Uterus (tissue), 2 donors: ENCODE measurements around the gene SLC34A2.

Experiments
- POLR2A ChIP-seq, 2 donors: fragments of 450-650 bp; IDR thresholded peaks; one replicate each; pipeline ENCODE4 v1.6.1; 2016; ENCODE audit warnings: antibody characterized with exemption in 2 of 2, mild to moderate bottlenecking in 1 of 2, moderate library complexity in 1 of 2
- TF ChIP-seq, protein P1 (sequence below), 4 experiments: fragments of 200-600 bp in 2 of 4; fragments of 450-650 bp in 2 of 4; sonication (generic) in 2 of 4; IDR thresholded peaks; one replicate each; pipeline ENCODE4 v1.5.1; 2016 to 2019; ENCODE audit warnings: antibody characterized with exemption in 4 of 4, mild to moderate bottlenecking in 2 of 4, moderate library complexity in 1 of 4

DNA sequence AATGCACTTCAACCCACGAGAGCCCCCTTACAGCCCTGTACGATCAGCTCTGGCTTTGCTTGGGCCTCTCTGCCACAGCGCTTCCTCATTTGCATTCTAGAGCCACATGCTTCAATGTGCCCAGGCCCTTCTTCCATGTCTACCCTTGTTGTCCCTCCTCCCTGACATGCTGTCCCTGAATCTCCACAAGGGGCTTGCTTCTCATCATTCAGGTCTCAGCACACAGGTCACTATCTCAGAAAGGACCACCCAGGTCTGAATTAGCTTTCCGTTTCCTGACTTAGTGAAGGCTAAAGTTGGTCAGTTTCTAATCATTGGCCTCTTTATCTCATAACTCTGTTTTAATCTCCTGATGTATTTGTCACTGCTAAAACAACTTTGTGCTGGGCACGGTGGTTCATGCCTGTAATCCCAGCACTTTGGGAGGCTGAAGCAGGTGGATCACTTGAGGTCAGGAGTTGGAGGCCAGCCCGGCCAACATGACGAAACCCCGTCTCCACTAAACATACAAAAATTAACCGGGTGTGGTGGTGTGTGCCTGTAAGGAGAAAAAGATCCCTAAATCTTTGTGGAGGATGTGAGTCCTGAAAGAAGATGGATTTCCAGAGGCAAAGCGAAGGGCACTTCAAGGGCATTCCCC, 17.9 kb upstream of the SLC34A2 start:
- TF ChIP-seq, protein P1, sequence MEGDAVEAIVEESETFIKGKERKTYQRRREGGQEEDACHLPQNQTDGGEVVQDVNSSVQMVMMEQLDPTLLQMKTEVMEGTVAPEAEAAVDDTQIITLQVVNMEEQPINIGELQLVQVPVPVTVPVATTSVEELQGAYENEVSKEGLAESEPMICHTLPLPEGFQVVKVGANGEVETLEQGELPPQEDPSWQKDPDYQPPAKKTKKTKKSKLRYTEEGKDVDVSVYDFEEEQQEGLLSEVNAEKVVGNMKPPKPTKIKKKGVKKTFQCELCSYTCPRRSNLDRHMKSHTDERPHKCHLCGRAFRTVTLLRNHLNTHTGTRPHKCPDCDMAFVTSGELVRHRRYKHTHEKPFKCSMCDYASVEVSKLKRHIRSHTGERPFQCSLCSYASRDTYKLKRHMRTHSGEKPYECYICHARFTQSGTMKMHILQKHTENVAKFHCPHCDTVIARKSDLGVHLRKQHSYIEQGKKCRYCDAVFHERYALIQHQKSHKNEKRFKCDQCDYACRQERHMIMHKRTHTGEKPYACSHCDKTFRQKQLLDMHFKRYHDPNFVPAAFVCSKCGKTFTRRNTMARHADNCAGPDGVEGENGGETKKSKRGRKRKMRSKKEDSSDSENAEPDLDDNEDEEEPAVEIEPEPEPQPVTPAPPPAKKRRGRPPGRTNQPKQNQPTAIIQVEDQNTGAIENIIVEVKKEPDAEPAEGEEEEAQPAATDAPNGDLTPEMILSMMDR (IDR thresholded peaks at IDR 0.05): no peak
- TF ChIP-seq POLR2A (IDR thresholded peaks at IDR 0.05): no peak
